Measurements from ENCODE around the gene ZNF8.

The ZNF8 gene

GRCh38 chr19:58311345-58311865, 32.6 kb downstream of the ZNF8 start:
- ATAC-seq: no peak
- Mint-ChIP-seq H3K36me3 (peaks cover 80% of the 10 kb centered on the region), H3K4me1 (peaks cover 36% of the 10 kb centered on the region), H3K9me3 (peaks cover 2% of the 10 kb centered on the region), H3K27me3 (no peaks in the 10 kb centered on the region), H3K27ac (no peak overlapping the region), H3K4me3 (no peak overlapping the region)

- H3K4me1 Mint-ChIP-seq: peaks cover 9% of the 10 kb centered on the region
- no peaks in the 10 kb centered on the region for H3K27me3 Mint-ChIP-seq
- ATAC-seq: no peak
- H3K27ac Mint-ChIP-seq: no peak overlapping the region
- peaks cover 2% of the 10 kb centered on the region for H3K9me3 Mint-ChIP-seq
- H3K36me3 Mint-ChIP-seq: peaks cover 48% of the 10 kb centered on the region
- H3K4me3 Mint-ChIP-seq: no peak overlapping the region
Measured at GRCh38 chr19:58315580-58315979, 36.8 kb downstream of the ZNF8 start.

GRCh38 chr19:58317476-58318072, 38.8 kb downstream of the ZNF8 start:
- H3K4me1 Mint-ChIP-seq: no peaks in the 10 kb centered on the region
- no peak overlapping the region for H3K27ac Mint-ChIP-seq
- no peak overlapping the region for H3K4me3 Mint-ChIP-seq
- ATAC-seq: no peak
- no peaks in the 10 kb centered on the region for H3K27me3 Mint-ChIP-seq
- peaks cover 29% of the 10 kb centered on the region for H3K36me3 Mint-ChIP-seq
- peaks cover 2% of the 10 kb centered on the region for H3K9me3 Mint-ChIP-seq

GRCh38 chr19:58318297-58318696, 39.5 kb downstream of the ZNF8 start:
- peaks cover 26% of the 10 kb centered on the region for H3K36me3 Mint-ChIP-seq
- peaks cover 2% of the 10 kb centered on the region for H3K9me3 Mint-ChIP-seq
- H3K27me3 Mint-ChIP-seq: no peaks in the 10 kb centered on the region
- no peak overlapping the region for H3K4me3 Mint-ChIP-seq
- no peak for ATAC-seq
- H3K4me1 Mint-ChIP-seq: no peaks in the 10 kb centered on the region
- H3K27ac Mint-ChIP-seq: no peak overlapping the region

- no peaks in the 10 kb centered on the region for H3K4me1 Mint-ChIP-seq
- peaks cover 19% of the 10 kb centered on the region for H3K36me3 Mint-ChIP-seq
- ATAC-seq: no peak
- H3K27ac Mint-ChIP-seq: no peak overlapping the region
- no peak overlapping the region for H3K4me3 Mint-ChIP-seq
- peaks cover 2% of the 10 kb centered on the region for H3K9me3 Mint-ChIP-seq
- H3K27me3 Mint-ChIP-seq: no peaks in the 10 kb centered on the region
Measured at GRCh38 chr19:58319241-58319640, 40.5 kb downstream of the ZNF8 start.

GRCh38 chr19:58325311-58326022, 46.7 kb downstream of the ZNF8 start:
- ATAC-seq: no peak
- Mint-ChIP-seq H3K27ac (no peak overlapping the region), H3K9me3 (no peaks in the 10 kb centered on the region), H3K4me1 (peaks cover 8% of the 10 kb centered on the region), H3K4me3 (no peak overlapping the region), H3K36me3 (peaks cover 5% of the 10 kb centered on the region), H3K27me3 (no peaks in the 10 kb centered on the region)

GRCh38 chr19:58326501-58326913, 47.8 kb downstream of the ZNF8 start:
- no peaks in the 10 kb centered on the region for H3K9me3 Mint-ChIP-seq
- peak; percentile 59 for ATAC-seq
- peaks cover 5% of the 10 kb centered on the region for H3K36me3 Mint-ChIP-seq
- H3K27me3 Mint-ChIP-seq: no peaks in the 10 kb centered on the region
- H3K4me3 Mint-ChIP-seq: no peak overlapping the region
- peaks cover 8% of the 10 kb centered on the region for H3K4me1 Mint-ChIP-seq
- no peak overlapping the region for H3K27ac Mint-ChIP-seq

- H3K27ac Mint-ChIP-seq: no peak within 1 kb of the TSS
- no peaks in the 10 kb centered on the region for H3K27me3 Mint-ChIP-seq
- no peak within 1 kb of the TSS for H3K4me3 Mint-ChIP-seq
- H3K4me1 Mint-ChIP-seq: peaks cover 8% of the 10 kb centered on the region
- peak; percentile 96 for ATAC-seq
- no peaks in the 10 kb centered on the region for H3K9me3 Mint-ChIP-seq
- peaks cover 5% of the 10 kb centered on the region for H3K36me3 Mint-ChIP-seq
Measured at GRCh38 chr19:58326914-58327726, 48.4 kb downstream of the ZNF8 start, which contains the start of gene ZSCAN22. Gene ZSCAN22, plus strand, starts transcription at chr19:58326994. Its CDS starts 7,809 bp downstream, at chr19:58334803.

GRCh38 chr19:58328999-58329398, 50.2 kb downstream of the ZNF8 start:
- Mint-ChIP-seq H3K9me3 (no peaks in the 10 kb centered on the region), H3K4me1 (peaks cover 8% of the 10 kb centered on the region), H3K27ac (no peak overlapping the region), H3K4me3 (no peak overlapping the region), H3K36me3 (no peaks in the 10 kb centered on the region), H3K27me3 (no peaks in the 10 kb centered on the region)
- ATAC-seq: no peak

GRCh38 chr19:58330458-58330857, 51.7 kb downstream of the ZNF8 start:
- no peak overlapping the region for H3K4me3 Mint-ChIP-seq
- ATAC-seq: no peak
- H3K27me3 Mint-ChIP-seq: no peaks in the 10 kb centered on the region
- no peak overlapping the region for H3K27ac Mint-ChIP-seq
- peaks cover 8% of the 10 kb centered on the region for H3K4me1 Mint-ChIP-seq
- H3K36me3 Mint-ChIP-seq: peaks cover 9% of the 10 kb centered on the region
- H3K9me3 Mint-ChIP-seq: no peaks in the 10 kb centered on the region

- no peak for ATAC-seq
- H3K9me3 Mint-ChIP-seq: no peaks in the 10 kb centered on the region
- no peak overlapping the region for H3K27ac Mint-ChIP-seq
Measured at GRCh38 chr19:58332697-58333096, 53.9 kb downstream of the ZNF8 start.

GRCh38 chr19:58334691-58335249, 56.0 kb downstream of the ZNF8 start:
- H3K27me3 Mint-ChIP-seq: no peaks in the 10 kb centered on the region
- no peak overlapping the region for H3K27ac Mint-ChIP-seq
- no peaks in the 10 kb centered on the region for H3K9me3 Mint-ChIP-seq
- ATAC-seq: no peak
- H3K4me3 Mint-ChIP-seq: no peak overlapping the region
- H3K36me3 Mint-ChIP-seq: peaks cover 36% of the 10 kb centered on the region
- H3K4me1 Mint-ChIP-seq: no peaks in the 10 kb centered on the region

More at GRCh38 chr19:58332697-58333096, 53.9 kb downstream of the ZNF8 start:
- Mint-ChIP-seq H3K36me3 (peaks cover 16% of the 10 kb centered on the region), H3K4me3 (no peak overlapping the region), H3K27me3 (no peaks in the 10 kb centered on the region), H3K4me1 (peaks cover 8% of the 10 kb centered on the region)

- Mint-ChIP-seq H3K27ac (no peak overlapping the region), H3K9me3 (no peaks in the 10 kb centered on the region), H3K4me3 (no peak overlapping the region), H3K36me3 (peaks cover 44% of the 10 kb centered on the region), H3K27me3 (no peaks in the 10 kb centered on the region), H3K4me1 (no peaks in the 10 kb centered on the region)
- no peak for ATAC-seq
Measured at GRCh38 chr19:58335630-58336029, 56.9 kb downstream of the ZNF8 start.

GRCh38 chr19:58336216-58336615, 57.5 kb downstream of the ZNF8 start:
- H3K4me3 Mint-ChIP-seq: no peak overlapping the region
- H3K27me3 Mint-ChIP-seq: no peaks in the 10 kb centered on the region
- no peaks in the 10 kb centered on the region for H3K4me1 Mint-ChIP-seq
- H3K9me3 Mint-ChIP-seq: no peaks in the 10 kb centered on the region
- H3K36me3 Mint-ChIP-seq: peaks cover 50% of the 10 kb centered on the region
- H3K27ac Mint-ChIP-seq: no peak overlapping the region
- ATAC-seq: no peak

- H3K4me3 Mint-ChIP-seq: no peak overlapping the region
- no peaks in the 10 kb centered on the region for H3K27me3 Mint-ChIP-seq
- no peak for ATAC-seq
- peaks cover 56% of the 10 kb centered on the region for H3K36me3 Mint-ChIP-seq
- H3K27ac Mint-ChIP-seq: no peak overlapping the region
- no peaks in the 10 kb centered on the region for H3K4me1 Mint-ChIP-seq
- no peaks in the 10 kb centered on the region for H3K9me3 Mint-ChIP-seq
Measured at GRCh38 chr19:58336820-58337219, 58.1 kb downstream of the ZNF8 start.

Measured in stimulated activated memory B cell treated with anti-CD40 and anti-IgM and Interleukin-4, amounts not matched to agents 10 μg/mL and 1 μg/mL and 100 μg/mL, for 72 hours (primary cell).